ENCODE results near the gene ANXA4.
"Not testable (repeated sequence)": the region's sequence is repeated elsewhere in the genome, so short reads cannot be mapped to it uniquely, and the experiment has no call there.

Gene ANXA4

GRCh38 chr2:69721022-69721421, 20.9 kb upstream of the ANXA4 start:
- no peak for DNase-seq

GRCh38 chr2:69723791-69724190, 18.1 kb upstream of the ANXA4 start:
- no peak for DNase-seq

DNA sequence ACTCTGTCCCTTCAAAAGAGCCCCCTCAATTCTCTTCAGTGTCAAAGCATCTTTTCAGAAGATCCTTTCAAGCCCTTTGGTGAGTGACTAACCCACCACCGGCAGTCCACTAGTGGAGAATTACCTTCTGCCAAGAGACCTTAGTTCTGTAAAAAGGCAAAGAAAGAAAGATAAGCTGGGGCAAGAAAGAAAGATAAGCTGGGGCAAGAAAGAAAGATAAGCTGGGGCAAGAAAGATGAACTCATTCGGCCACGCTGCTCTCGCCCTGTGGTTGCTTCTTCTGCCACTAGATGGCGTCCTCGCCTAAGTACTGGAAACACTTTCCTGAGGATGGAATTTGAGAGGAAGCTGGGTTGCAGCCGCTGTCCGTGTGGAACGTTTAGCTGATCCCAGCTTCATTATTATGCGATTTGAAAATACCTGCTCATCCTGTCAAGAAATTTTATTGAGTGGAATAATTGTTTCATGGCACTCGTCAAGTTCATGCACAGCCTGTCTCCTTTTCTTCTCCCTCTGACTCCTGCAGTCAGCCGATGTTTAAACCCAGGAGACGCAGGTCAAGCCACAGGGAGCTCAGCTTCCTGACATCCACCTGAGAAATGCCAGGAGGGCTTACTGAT, 17.3 kb upstream of the ANXA4 start:
- no peak for DNase-seq

DNA sequence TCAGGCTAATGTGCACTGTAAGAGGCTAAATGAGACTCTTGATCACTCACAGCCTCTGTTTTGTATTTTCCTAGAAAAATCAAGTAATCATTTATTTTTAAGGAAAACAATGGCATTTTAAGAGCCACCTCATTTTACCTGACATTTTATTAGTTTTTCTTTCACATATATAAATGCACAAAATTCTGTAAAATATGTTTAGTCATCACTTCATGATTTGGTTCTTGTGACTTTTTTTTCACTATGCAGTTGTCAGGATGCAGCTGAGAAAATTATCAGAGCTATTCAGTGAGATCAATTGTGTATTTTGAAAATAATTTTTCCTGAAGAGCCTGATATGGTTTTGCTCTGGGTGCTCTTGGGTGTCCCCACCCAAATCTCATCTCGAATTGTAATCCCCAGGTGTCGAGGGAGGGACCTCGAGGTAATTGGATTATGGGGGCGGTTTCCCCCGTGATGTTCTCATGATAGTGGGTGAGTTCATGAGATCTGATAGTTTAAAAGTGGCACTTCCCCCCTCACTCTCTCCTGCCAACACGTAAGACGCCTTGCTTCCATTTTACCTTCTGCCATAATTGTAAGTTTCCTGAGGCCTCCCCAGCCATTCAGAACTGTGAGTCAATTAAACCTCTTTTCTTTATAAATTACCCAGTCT, 16.1 kb upstream of the ANXA4 start:
- DNase-seq: no peak

DNA sequence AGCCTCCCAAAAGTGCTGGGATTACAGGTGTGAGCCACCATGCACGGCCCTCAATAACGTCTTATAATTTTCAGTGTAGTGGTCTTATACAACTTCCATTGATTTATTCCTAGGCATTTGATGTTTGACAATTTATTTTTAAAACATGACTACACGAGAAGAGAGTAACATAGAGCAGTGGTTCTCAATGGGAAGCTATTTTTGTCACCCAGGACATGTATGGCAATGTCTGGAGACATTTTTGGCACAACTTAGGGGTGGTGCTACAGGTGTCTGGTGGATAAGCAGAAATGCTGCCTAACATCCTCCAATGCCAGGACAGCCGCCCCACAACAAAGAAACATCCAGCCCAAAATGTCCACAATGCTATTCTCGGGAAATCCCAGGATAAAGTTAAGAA, 12.7 kb upstream of the ANXA4 start:
- no peak for DNase-seq

- DNase-seq: no peak
Observed at GRCh38 chr2:69729781-69730180, 12.2 kb upstream of the ANXA4 start.

DNA sequence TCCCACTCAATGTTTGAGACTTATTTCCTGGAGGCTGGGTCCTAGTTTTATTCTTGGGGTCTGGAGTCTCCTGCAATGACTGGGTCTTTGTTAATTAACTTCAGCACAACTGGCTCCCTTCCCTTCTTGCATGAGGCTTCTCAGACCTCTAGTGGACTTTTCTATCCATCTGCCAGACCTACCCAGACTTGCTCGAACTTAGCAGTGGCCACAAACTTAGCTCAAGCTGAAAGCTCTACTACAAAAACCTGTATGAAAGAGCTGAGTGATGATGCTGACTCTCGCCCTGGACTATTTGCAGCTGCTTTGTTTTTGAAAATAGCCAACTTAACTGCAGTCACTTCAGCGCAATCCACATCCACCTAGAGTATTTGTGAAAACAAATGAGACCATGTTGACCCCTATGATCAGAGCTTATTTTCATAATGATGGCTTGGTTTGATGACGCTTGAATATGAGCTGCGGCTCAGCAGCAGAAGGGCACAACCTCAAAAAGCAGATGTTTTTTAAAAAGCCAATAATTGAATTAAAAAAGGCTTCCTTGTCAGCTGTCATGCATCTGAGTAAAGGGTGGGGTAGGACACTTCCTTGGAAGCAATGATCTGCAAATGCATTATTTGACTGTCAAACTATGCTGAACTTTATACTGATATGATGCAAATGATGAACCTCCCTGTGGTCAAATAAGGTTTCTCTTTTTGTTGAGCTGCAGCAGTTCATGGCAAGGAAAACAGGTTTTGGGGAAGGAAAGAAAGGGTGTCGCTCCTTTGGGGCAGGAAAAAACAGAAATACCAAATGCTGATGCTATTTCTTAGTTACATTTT, 10.6 kb upstream of the ANXA4 start:
- no peak for DNase-seq

DNA sequence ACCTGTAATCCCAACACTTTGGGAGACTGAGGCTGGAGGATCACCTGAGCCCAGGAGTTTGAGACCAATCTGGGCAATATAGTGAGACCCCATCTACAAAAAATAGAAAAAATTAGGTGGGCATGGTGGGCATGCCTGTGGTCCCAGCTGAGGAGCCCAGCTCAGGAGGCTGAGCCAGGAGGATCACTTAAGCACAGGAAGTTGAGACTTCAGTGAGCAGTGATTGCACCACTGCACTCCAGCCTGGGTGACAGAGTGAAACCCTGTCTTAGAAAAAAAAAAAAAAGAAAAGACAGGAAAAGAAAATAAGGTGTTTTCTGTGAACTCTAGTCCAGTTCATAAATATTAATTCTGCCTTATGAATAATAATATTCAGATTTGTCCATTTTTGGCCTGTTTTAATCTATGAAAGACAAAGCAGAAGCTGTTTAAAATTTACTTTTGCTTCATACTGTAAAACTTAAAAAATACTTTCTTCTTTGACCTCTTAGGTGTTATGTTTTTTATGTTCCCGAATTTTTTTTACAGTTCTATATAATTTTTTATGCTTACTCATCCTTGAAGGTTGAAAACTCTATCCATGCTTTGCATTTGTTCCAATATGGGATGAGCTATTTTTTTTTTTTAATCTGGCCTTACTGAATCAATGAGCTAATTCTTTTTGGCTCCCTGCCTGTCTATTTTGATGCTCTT, 8.4 kb upstream of the ANXA4 start:
- no peak for DNase-seq

DNA sequence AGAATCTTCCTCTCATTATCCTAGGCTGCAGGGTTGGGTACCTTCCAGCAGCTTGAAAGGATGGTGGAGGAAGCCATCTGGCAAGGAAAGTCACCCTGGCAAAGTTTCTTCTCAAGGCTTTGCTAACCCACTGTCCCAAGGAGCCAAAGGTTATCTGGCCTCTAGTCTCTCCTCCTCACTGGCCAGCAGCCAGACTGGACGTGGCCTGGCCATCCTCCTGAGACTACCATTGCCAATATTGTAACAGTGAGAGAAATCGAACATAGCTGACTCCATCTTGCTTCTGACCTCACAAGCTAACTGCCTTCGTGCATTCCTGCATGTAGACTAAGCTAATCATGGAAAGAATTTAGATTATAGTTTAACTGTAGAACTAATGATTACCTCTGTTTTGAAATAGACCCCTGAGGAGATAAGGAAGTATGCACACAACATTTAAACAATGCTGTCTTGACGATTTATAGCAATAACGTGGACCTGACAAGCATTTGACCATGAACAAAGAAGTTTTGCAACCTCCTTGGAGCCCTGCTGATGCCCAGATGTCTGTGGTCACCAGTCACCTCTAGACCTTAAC, 7.8 kb upstream of the ANXA4 start:
- no peak for DNase-seq

DNA sequence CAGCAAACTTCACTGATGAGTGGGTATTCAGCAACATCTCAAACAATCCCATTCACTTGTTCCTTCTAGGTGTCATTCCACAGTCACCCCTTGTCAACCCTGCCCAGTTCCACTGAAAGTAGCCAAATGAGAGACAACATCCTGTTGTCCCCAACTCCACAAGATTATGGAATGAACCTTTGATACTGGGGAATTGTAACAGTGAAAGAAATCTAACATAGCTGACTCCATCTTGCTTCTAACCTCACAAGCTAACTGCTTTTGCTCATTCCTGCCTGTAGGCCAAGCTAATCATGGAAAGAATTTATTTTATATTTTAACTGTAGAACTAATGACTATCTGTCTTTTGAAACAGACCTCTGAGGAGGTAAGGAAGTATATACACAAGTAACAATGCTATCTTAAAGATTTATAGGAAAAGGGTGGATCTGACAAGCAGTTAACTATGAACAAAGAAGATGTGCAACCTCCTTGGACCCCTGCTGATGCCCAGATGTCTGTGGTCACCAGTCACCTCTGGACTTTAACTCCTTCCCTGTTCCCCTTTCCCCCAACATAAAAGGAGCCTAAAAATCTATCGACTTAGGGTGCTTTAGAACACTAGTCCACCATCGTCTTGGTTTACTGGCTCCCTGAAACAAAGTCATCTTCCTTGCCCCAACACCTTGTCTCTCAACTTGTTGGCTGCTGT, 6.9 kb upstream of the ANXA4 start:
- no peak for DNase-seq

- no peak for DNase-seq
Observed at GRCh38 chr2:69735686-69736085, 6.2 kb upstream of the ANXA4 start.

DNA sequence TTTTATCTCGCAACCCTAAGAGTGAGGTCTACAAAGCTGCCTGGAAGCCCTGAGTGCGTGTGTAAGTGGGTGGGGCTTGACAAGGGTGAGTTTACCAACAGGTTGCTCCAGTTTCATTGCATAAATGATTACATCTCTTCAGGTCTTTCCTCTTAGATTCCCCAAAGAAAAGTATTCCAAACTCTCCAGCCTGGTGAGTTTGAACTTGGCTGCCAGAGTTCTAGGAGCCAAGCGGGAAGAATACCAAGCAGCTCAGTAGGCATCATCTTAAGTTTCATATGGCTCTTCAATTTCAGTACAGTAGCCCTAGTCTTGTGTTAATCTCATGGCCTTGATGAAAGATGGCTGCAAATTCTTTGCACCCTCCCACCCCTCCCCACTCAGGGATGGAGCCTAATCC, 3.8 kb upstream of the ANXA4 start:
- DNase-seq: not testable (repeated sequence)

DNA sequence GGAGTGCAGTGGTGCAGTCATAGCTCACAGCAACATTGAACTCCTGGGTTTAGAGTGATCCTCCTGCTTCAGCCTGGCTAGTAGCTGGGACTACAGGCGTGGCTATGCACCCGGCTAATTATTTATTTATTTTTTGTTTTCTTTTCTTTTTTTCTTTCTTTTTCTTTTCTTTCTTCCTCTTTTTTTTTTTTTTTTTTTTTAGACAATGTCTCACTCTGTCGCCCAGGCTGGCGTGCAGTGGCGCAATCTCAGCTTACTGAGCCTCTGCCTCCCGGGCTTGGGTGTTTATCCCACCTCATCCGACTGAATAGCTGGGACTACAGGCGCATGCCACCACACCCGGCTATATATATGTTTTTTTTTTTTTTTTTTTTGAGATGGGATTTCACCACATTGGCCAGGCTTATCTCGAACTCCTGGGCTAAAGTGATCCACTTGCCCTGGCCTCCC, 1.4 kb upstream of the ANXA4 start:
- DNase-seq: no peak

- DNase-seq: no peak
Observed at GRCh38 chr2:69741229-69741574, 732 bp upstream of the ANXA4 start.

- no peak for DNase-seq
Observed at GRCh38 chr2:69742322-69742952, 503 bp downstream of the ANXA4 start.

DNA sequence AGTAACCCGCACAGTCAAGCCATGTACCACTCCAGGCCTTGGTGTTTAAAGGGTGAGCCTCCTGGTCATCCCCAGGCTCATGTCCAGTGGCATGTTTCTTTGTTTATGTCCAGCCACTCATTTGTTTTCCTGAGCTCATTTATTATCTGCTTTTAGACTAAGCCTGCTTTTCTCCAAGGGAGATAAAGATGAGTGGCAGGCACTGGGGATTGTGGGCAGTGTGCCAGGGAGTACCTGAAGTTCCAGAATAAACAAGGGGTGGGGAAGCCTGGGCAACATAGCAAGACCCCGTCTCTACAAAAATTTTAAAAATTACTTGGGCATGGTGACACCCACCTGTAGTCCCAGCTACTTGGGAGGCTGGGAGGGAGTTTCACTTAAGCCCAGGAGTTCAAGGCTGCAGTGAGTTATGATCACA, 1.9 kb downstream of the ANXA4 start:
- DNase-seq: no peak

DNA sequence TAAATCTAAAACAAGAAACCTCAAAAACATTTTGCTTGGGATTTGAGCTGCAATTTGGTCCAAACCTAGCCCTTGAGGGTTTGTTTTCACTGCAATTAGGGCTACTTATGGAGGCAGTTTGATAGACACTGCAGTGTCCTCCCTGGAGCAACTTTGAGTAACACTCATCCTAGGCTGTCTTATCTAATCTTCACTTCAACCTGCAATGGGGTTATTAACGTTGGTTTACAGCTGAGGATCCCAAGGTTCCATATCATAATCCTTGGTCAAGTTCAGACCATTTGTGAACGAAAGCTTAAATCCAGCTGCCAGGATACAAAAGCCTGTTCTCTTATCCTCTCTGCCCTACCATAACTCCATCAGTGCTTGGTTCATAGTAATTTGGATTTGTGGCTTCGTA, 2.5 kb downstream of the ANXA4 start:
- DNase-seq: no peak

DNA sequence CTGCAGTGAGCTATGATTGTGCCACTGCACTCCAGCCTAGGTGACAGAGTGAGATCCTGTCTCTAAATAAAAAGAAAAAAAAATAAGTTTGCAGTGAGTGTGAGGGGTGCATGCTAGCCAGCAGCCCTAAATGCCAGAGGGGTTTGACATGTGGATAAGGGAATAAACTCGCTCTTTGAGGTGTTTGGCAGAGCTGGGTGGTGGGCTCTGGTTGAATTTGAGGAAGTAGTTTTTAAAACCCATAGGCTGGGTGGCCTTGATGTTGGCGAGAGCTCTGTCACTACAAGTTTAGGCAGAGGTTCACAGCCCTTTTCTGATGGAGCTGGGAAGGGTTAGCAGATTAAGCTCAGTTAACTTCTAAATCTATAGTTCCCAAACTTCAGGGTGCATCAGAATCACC, 3.1 kb downstream of the ANXA4 start:
- DNase-seq: no peak

DNA sequence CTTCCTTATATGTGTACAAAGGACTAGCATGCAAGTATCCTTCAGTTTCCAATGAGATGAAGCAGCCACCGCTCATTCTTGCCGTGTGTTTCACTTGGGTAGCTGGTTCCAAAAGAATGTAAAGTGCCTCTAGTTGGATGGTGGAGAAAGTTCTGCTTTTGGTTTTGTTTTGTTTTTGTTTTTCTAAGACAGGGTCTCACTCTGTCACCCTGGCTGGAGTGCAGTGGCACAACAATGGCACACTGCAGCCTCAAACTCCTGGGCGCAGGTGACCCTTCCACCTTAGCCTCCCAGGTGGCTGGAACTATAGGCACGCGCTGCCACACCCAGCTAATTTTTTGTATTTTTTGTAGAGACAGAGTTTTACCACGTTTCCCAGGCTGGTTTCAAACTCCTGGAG, 8.3 kb downstream of the ANXA4 start:
- no peak for DNase-seq

DNA sequence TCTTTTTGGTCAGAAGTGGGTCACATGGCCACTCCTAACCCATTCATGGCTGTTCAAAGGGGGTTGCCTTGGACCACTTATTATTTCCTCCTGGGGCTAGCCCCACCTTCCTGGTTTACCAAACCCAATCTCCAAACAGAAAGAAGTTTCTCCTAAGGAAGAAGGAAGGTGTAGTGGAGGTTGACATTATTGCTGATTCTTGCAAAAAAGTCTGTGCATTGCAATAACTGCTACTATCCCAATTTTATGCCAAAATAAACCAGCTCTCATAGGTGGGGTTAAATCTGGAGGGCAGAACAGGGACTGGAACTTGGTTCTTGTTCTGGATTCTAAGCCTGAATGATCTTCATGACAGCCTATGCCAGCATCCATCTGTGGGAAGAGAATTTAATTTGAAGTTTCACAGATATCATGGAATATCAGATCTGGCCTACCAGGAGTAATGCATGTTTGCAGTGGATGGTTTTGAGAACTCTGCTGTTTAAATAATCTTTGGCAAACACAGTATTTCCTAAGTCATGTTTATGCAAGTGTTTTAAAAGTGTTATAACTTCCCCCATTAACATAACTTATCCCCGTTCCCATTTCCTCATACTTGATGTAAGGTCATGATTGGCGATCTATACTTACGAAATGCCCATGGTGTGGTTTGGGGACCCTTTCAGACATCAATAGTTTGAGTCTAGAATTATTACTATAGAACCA, 11.9 kb downstream of the ANXA4 start:
- DNase-seq: no peak

DNA sequence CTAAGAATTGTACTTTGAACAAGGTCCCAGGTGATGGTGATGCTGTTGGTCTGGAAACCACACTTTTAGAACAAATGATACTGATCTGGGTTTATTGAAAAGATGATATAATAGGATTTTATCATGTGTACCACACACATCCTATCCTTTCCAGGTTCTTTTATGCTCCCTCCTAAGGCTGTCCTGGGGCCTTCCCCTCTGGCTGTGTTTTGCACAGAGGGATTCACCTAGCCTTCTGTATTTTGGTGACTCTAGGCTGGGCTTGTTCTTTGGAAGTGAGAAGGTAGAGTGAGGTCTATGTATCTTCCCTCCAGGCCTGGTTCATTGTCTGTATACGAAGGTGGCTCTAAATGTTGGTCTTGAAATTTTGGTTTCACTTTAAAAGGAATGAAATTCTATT, 12.7 kb downstream of the ANXA4 start:
- no peak for DNase-seq

Data from activated gamma-delta T cell (primary cell).